K562 (cell line): ENCODE data around the gene PMEPA1. TPM values are rescaled to one million over a fixed set of nuclear protein-coding genes. Genes with fewer than 3 reads are reported as not detected.

Source experiments
- ARID2 ChIP-seq: fragments of 450-650 bp; IDR thresholded peaks from 2 replicates; pipeline ENCODE4 v1.6.1; 2017; ENCODE audit warnings: antibody characterized with exemption, mild to moderate bottlenecking
- GABPB2 ChIP-seq: fragments of 250-450 bp; sonication (Bioruptor Pico); conservative IDR thresholded peaks from 2 replicates; pipeline ENCODE4 v1.5.1; 2021; ENCODE audit warnings: mild to moderate bottlenecking
- KDM1A ChIP-seq, 2 experiments: fragments of 450-650 bp; IDR thresholded peaks; 2 replicates each; pipeline ENCODE4 v1.6.1; 2016; ENCODE audit warnings: mild to moderate bottlenecking in 2 of 2
- L3MBTL2 ChIP-seq: fragments of 450-650 bp; IDR thresholded peaks from 2 replicates; pipeline ENCODE4 v1.6.1; 2016; ENCODE audit warnings: mild to moderate bottlenecking, moderate library complexity
- PHF21A ChIP-seq: fragments of 450-650 bp; IDR thresholded peaks from 2 replicates; pipeline ENCODE4 v1.6.1; 2017; ENCODE audit warnings: low read depth, borderline replicate concordance
- PTRF ChIP-seq: fragments of 450-650 bp; IDR thresholded peaks from 2 replicates; pipeline ENCODE4 v1.6.1; 2016; ENCODE audit warnings: mild to moderate bottlenecking, missing genetic modification characterization, missing compliant biosample characterization
- RBM34 ChIP-seq: fragments of 200-400 bp; formaldehyde crosslinking; IDR thresholded peaks from 2 replicates; pipeline ENCODE4 v1.6.1; 2018; ENCODE audit warnings: low read length, borderline replicate concordance; ENCODE audit not compliant: insufficient read depth
- RUNX1 ChIP-seq: sonication (generic); IDR thresholded peaks from 2 replicates; pipeline ENCODE4 v1.6.1; 2016; ENCODE audit warnings: antibody characterized with exemption, low read depth
- SMARCB1 ChIP-seq: IDR thresholded peaks from 2 replicates; pipeline ENCODE4 v1.6.1; 2011; ENCODE audit warnings: improper control_type of control experiment, low read depth; ENCODE audit not compliant: insufficient read length
- TEAD4 ChIP-seq, 2 experiments: sonication (generic) in 1 of 2; formaldehyde crosslinking in 1 of 2; IDR thresholded peaks; 2 replicates each; pipeline versions ENCODE4 v1.6.1 to v1.8.0; 2012 to 2022; ENCODE audit warnings: borderline replicate concordance in 1 of 2, inconsistent platforms in 1 of 2, low read length in 1 of 2, mild to moderate bottlenecking in 1 of 2, missing genetic modification reagents in 1 of 2
- ZNF134 ChIP-seq: fragments of 250-450 bp; sonication (Bioruptor Pico); conservative IDR thresholded peaks from 2 replicates; pipeline ENCODE4 v1.4.0; 2020
- polyA plus RNA-seq, 8 experiments: library from polyadenylated mRNA; depleted of rRNA in 4 of 8; stranded (reverse) in 5 of 8; unstranded in 3 of 8; fragments of >200 nt; fragmentation: Nextera tagmentation in 2 of 8; fragmentation: Illumina TruSeq in 1 of 8; extraction: Ambion mirVana in 2 of 8; extraction: Trizol in 1 of 8; gene quantifications; 2 replicates each; pipeline versions ENCODE4 v1.2.1 to v1.2.3, GENCODE V29; 2011 to 2014; ENCODE audit warnings: inconsistent platforms in 1 of 8, missing spikeins in 1 of 8
- total RNA-seq, 7 experiments: library from RNA; depleted of rRNA in 6 of 7; stranded (reverse); fragments of >200 nt in 6 of 7; fragmentation: Illumina TruSeq in 2 of 7; extraction: Trizol in 2 of 7; gene quantifications; 2 replicates each; pipeline versions ENCODE4 v1.2.1 to v1.2.3, GENCODE V29; 2011 to 2021; ENCODE audit warnings: low replicate concordance in 1 of 7

Gene PMEPA1
- total and polyA plus RNA-seq, 9 of the 15 experiments (the other 6 are each of a cell fraction or from before 2014, with no cell fraction given) = 0.16 TPM; not detected in 8

DNA sequence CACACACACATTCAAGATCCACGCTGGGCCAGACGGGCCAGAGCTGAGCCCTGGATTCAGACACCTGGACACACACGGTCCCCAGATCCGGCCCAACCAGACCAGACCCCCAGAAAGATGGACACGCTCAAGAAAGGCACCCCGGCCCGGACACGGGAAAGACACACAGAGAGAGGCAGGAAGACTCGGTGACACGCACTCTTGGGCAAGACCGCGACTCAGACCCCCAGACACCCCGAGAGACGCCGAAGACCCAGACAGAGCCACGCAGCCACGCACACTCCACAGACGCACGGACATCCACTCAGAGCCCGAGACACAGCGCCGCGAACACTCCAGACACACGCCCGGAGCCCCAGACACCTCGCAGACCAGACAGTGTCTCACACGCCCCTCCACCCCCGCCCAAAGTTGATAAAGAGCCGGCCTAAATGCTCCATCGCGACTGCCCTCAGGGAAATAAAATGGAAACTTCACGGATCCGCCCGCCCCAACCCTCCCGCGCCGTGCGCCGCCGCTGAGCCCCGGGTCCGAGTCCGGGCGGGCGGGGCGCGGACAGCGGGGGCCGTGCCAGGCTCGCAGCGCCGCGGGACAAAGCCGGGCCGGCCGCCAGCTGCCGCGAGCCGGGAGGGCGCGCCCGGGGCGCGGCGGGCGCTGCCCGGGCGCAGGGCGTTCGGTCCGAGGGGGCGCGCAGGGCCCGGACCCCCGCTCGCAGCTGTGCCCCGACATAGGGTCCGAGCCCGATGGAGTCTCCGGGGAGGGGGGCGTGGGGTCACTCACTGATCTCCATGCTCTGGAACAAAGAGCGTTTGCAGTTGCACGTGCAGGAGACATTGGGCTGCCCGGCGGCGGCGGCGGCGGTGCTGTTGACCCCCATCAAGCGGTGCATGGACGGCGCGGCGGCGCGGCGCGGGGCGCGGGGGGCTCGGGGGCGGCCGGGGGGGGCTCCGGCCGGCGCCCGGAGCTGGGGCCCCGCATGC is 831 bp downstream of the PMEPA1 start (continued):
- no peak for TF ChIP-seq L3MBTL2
- no peak for TF ChIP-seq ZNF134 (CRISPR knock-in tag)
- no peak for TF ChIP-seq ARID2
- TF ChIP-seq SMARCB1 = no peak
- TF ChIP-seq KDM1A (IDR thresholded peaks at IDR 0.05) = no peak
- TF ChIP-seq TEAD4 (IDR thresholded peaks at IDR 0.05; ENCODE audit: low read length) = no peak
- no peak for TF ChIP-seq TEAD4 (CRISPR knock-in tag; IDR thresholded peaks at IDR 0.05; ENCODE audit: borderline replicate concordance)
- no peak for TF ChIP-seq RUNX1
- TF ChIP-seq GABPB2 (CRISPR knock-in tag) = no peak
- TF ChIP-seq PHF21A = no peak
- TF ChIP-seq RBM34 = no peak
- no peak for TF ChIP-seq PTRF (tag)
